ENCODE data around the gene MYO5B. TPM values are rescaled to one million over a fixed set of nuclear protein-coding genes. Genes with fewer than 3 reads are reported as not detected.

The MYO5B gene
- polyA plus RNA-seq, 1 donor from 2014 or later, result 0.42 TPM

DNA sequence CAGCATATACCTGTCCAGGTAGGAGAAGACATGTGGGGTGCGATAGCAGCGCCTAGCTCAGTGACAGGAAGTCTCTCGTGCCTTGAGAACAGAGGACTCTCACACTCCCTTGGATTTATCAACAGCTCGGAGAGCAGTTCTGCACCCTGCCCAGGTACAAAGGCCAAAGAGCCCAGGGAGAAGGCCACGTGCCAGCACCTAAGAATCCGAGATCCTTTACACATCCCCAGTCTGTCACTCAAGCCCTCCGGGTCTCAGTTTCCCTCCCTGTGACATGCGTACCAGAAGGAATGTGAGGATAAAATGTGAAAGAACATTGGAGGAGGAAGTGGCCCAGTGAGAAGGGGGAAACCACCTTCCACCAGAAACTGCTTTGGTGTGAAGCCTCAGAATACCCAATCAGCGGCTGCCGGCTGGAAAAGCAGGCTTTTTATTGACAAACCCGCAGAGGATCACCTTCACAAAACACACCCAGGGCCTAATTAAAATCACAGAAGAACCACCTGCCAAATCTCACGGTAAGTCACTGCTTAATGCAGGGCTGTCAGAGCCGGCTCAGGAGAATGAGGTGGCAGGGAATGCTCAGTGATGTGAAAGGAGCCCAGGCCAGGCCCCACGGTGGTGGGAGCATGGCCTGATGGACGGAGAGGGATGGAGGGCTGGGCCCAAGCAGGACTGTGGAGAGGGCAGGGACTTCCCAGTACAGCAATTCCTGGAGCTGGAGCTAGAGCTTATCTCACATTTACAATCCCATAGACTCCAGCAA, 66.3 kb downstream of the MYO5B start:
- no peak overlapping the region for H3K4me3 ChIP-seq (ENCODE audit: low read length)
- no peaks in the 10 kb centered on the region for H3K36me3 ChIP-seq (ENCODE audit: insufficient read depth, low read length)
- no peak overlapping the region for H3K27ac ChIP-seq (ENCODE audit: low read length)
- H2AFZ ChIP-seq (ENCODE audit: low read depth, low read length), result no peak overlapping the region
- no peaks in the 10 kb centered on the region for H3F3A ChIP-seq (ENCODE audit: insufficient read depth, low read length, poor library complexity, severe bottlenecking)
- H3K79me2 ChIP-seq (replicated peaks; ENCODE audit: insufficient read depth, low read length), result no peaks in the 10 kb centered on the region
- no peak overlapping the region for H3K4me2 ChIP-seq (ENCODE audit: low read length)
- no peaks in the 10 kb centered on the region for H3K9me3 ChIP-seq (ENCODE audit: low read length)
- H3K9ac ChIP-seq (ENCODE audit: low read length), result no peak overlapping the region
- H4K20me1 ChIP-seq (ENCODE audit: insufficient read depth), result no peaks in the 10 kb centered on the region
- no peaks in the 10 kb centered on the region for H3K27me3 ChIP-seq (ENCODE audit: insufficient read depth, low read depth, low read length)
- TF ChIP-seq POLR2AphosphoS5 (IDR thresholded peaks at IDR 0.05) (no peak), EZH2 (IDR thresholded peaks at IDR 0.05; ENCODE audit: borderline replicate concordance, insufficient read depth, low read length, poor library complexity, severe bottlenecking) (no peak), EP300 (conservative IDR thresholded peaks at IDR 0.05; ENCODE audit: poor library complexity, severe bottlenecking) (no peak), RAD21 (conservative IDR thresholded peaks at IDR 0.05) (no peak), SMC3 (conservative IDR thresholded peaks at IDR 0.05; ENCODE audit: poor library complexity) (no peak), TAF1 (IDR thresholded peaks at IDR 0.05; ENCODE audit: low read depth) (no peak), MXI1 (conservative IDR thresholded peaks at IDR 0.05; ENCODE audit: poor library complexity, severe bottlenecking) (no peak)
- TF ChIP-seq, protein P1, sequence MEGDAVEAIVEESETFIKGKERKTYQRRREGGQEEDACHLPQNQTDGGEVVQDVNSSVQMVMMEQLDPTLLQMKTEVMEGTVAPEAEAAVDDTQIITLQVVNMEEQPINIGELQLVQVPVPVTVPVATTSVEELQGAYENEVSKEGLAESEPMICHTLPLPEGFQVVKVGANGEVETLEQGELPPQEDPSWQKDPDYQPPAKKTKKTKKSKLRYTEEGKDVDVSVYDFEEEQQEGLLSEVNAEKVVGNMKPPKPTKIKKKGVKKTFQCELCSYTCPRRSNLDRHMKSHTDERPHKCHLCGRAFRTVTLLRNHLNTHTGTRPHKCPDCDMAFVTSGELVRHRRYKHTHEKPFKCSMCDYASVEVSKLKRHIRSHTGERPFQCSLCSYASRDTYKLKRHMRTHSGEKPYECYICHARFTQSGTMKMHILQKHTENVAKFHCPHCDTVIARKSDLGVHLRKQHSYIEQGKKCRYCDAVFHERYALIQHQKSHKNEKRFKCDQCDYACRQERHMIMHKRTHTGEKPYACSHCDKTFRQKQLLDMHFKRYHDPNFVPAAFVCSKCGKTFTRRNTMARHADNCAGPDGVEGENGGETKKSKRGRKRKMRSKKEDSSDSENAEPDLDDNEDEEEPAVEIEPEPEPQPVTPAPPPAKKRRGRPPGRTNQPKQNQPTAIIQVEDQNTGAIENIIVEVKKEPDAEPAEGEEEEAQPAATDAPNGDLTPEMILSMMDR (IDR thresholded peaks at IDR 0.05; ENCODE audit: poor library complexity, severe bottlenecking), result no peak
- TF ChIP-seq, protein P2, sequence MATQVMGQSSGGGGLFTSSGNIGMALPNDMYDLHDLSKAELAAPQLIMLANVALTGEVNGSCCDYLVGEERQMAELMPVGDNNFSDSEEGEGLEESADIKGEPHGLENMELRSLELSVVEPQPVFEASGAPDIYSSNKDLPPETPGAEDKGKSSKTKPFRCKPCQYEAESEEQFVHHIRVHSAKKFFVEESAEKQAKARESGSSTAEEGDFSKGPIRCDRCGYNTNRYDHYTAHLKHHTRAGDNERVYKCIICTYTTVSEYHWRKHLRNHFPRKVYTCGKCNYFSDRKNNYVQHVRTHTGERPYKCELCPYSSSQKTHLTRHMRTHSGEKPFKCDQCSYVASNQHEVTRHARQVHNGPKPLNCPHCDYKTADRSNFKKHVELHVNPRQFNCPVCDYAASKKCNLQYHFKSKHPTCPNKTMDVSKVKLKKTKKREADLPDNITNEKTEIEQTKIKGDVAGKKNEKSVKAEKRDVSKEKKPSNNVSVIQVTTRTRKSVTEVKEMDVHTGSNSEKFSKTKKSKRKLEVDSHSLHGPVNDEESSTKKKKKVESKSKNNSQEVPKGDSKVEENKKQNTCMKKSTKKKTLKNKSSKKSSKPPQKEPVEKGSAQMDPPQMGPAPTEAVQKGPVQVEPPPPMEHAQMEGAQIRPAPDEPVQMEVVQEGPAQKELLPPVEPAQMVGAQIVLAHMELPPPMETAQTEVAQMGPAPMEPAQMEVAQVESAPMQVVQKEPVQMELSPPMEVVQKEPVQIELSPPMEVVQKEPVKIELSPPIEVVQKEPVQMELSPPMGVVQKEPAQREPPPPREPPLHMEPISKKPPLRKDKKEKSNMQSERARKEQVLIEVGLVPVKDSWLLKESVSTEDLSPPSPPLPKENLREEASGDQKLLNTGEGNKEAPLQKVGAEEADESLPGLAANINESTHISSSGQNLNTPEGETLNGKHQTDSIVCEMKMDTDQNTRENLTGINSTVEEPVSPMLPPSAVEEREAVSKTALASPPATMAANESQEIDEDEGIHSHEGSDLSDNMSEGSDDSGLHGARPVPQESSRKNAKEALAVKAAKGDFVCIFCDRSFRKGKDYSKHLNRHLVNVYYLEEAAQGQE (IDR thresholded peaks at IDR 0.05; ENCODE audit: borderline replicate concordance), result no peak
- H3K9me2 ChIP-seq (ENCODE audit: insufficient read depth, low read length), result no peaks in the 10 kb centered on the region

DNA sequence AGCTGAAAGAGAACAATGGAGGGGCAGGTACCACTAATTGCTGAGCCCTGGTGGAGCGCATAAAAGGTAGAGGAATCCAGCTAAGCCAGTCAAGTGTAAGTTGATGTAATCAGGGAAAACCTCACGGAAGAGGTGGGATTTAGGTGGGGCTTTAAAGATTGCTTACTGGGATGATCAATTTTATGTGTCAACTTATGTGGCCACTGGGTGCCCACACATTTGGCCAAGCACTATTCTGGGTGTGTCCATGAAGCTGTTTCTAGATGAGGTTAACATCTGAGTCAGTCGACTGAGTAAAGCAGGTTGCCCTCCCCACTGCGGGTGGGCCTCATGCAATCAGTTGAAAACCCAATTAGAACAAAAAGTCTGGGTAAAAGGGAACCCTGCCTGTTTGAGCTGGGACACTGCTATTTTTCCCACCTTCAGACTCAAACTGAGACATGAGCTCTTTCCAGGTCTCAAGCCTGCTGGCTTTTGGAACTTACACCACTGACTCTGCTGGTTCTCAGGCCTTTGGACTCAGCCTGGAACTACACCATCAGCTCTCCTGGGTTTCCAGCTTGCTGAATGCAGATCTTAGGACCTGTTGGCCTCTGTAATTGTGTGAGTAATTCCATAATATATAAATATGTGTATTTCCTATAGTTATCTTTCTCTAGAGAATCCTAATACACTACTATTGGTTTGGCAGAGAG, 67.3 kb downstream of the MYO5B start:
- Histone ChIP-seq H2AFZ (ENCODE audit: low read depth, low read length) (no peak overlapping the region), H4K20me1 (ENCODE audit: insufficient read depth) (no peaks in the 10 kb centered on the region), H3K9me2 (ENCODE audit: insufficient read depth, low read length) (no peaks in the 10 kb centered on the region), H3K79me2 (replicated peaks; ENCODE audit: insufficient read depth, low read length) (no peaks in the 10 kb centered on the region), H3K27me3 (ENCODE audit: insufficient read depth, low read depth, low read length) (no peaks in the 10 kb centered on the region), H3K27ac (ENCODE audit: low read length) (no peak overlapping the region), H3K4me2 (ENCODE audit: low read length) (no peak overlapping the region), H3K9ac (ENCODE audit: low read length) (no peak overlapping the region), H3K36me3 (ENCODE audit: insufficient read depth, low read length) (no peaks in the 10 kb centered on the region), H3K4me3 (ENCODE audit: low read length) (no peak overlapping the region), H3F3A (ENCODE audit: insufficient read depth, low read length, poor library complexity, severe bottlenecking) (no peaks in the 10 kb centered on the region), H3K9me3 (ENCODE audit: low read length) (no peaks in the 10 kb centered on the region)
- TF ChIP-seq EZH2 (IDR thresholded peaks at IDR 0.05; ENCODE audit: borderline replicate concordance, insufficient read depth, low read length, poor library complexity, severe bottlenecking) (no peak), POLR2AphosphoS5 (IDR thresholded peaks at IDR 0.05) (no peak), SMC3 (conservative IDR thresholded peaks at IDR 0.05; ENCODE audit: poor library complexity) (no peak), TAF1 (IDR thresholded peaks at IDR 0.05; ENCODE audit: low read depth) (no peak), MXI1 (conservative IDR thresholded peaks at IDR 0.05; ENCODE audit: poor library complexity, severe bottlenecking) (no peak), RAD21 (conservative IDR thresholded peaks at IDR 0.05) (no peak), EP300 (conservative IDR thresholded peaks at IDR 0.05; ENCODE audit: poor library complexity, severe bottlenecking) (no peak)
- TF ChIP-seq, protein P1 (IDR thresholded peaks at IDR 0.05; ENCODE audit: poor library complexity, severe bottlenecking), result no peak
- TF ChIP-seq, protein P2 (IDR thresholded peaks at IDR 0.05; ENCODE audit: borderline replicate concordance), result no peak
